Chondrocyte (in vitro differentiated cells): ENCODE results near the gene GPN2. TPM values are rescaled to one million over a fixed set of nuclear protein-coding genes. Genes with fewer than 3 reads are reported as not detected.

ENCODE experiments used
- DNase-seq: peaks from one replicate; pipeline ENCODE4 v3.0.0; 2021; ENCODE audit warnings: mixed read lengths, low spot score
- H3K27ac Mint-ChIP-seq: one replicate; pipeline ENCODE4 v1.8.0; 2021; ENCODE audit warnings: mild to moderate bottlenecking, moderate library complexity, mixed read lengths; ENCODE audit not compliant: unreplicated experiment
- H3K27me3 Mint-ChIP-seq: 2 replicates; pipeline ENCODE4 v1.8.0; 2021; ENCODE audit warnings: low read depth, mixed read lengths
- H3K36me3 Mint-ChIP-seq: 2 replicates; pipeline ENCODE4 v1.8.0; 2021; ENCODE audit warnings: low read depth, mixed read lengths
- H3K4me1 Mint-ChIP-seq: 2 replicates; pipeline ENCODE4 v1.8.0; 2021; ENCODE audit warnings: low read depth, mild to moderate bottlenecking, mixed read lengths
- H3K4me3 Mint-ChIP-seq: one replicate; pipeline ENCODE4 v1.8.0; 2021; ENCODE audit warnings: mild to moderate bottlenecking, moderate library complexity, mixed read lengths; ENCODE audit not compliant: unreplicated experiment
- H3K9me3 Mint-ChIP-seq: 2 replicates; pipeline ENCODE4 v1.8.0; 2021; ENCODE audit warnings: low read depth, mixed read lengths
- long read RNA-seq: library from polyadenylated mRNA; stranded (forward); transcript quantifications from one replicate; pipeline ENCODE4 v2.0.0, GENCODE V29; 2021
- total RNA-seq: library from RNA; stranded (reverse); gene quantifications from 3 replicates; pipeline ENCODE4 v1.2.1, GENCODE V29; 2021
- TF ChIP-seq, protein P1 (sequence below): fragments of 200-600 bp; sonication (generic); IDR thresholded peaks from 2 replicates; pipeline ENCODE4 v1.5.0; 2021; ENCODE audit warnings: antibody characterized with exemption, mild to moderate bottlenecking, moderate library complexity

Gene GPN2
- 19.8 to 22.0 TPM (median 21.7 TPM) in 3 replicates for total RNA-seq
- long read RNA-seq, full-length matches to known transcripts: 19 of 21 reads
- long read RNA-seq, partial matches to known transcripts: 1 of 21 reads
- long read RNA-seq, other reads (novel, unspliced or antisense): 1 of 21 reads

DNA sequence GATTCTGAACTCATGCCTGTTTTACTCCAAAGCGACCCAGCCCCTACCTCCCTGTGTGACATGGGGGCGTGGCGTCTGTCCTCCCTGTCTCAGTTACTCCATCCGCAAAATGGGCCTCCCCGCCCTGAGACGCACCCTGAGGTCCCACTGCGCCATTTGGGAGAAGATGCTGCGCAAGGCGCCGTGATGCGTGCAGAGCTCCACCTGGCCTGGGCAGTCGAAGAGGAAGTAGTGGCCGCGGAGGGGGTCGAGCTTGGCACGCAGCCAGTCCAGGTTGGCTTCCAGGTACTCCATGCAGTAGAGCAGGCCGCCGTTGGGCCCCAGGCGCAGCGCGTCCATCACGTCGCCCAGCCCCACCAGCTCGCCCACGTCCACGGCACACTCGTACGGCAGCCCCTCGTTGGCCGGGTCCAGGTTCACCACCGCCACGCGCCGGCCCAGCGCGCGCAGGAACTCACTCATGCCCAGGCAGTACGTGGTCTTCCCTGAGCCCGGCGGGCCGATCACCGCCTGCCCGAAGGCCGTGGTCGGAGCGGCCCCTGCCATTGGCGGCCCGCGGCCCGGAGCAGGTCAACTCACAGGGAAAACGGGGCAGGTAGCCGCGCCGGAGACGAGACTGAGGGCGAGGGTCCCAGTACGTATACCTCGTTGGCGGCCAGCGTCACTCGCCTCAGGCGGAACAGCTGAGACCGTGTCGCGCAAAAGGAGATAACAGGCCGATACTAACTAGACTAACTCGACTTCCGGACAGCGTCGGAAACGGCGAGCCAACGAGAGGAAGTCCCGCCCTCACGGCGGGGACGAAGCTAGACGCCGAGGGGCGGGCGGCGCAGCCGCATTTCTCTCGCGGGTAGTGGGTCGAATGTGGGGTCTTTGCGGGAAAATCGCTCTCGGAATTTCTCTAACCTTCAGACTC, at the start of gene GPN2:
Gene GPN2 (minus strand): TSS at position 733 of the 916 bp plus-strand sequence. CDS start 187 bp downstream, at position 546.
- H3K27ac Mint-ChIP-seq: peak within 1 kb of the TSS; percentile 93
- H3K27me3 Mint-ChIP-seq: no peaks in the 10 kb centered on the region
- TF ChIP-seq, protein P1, sequence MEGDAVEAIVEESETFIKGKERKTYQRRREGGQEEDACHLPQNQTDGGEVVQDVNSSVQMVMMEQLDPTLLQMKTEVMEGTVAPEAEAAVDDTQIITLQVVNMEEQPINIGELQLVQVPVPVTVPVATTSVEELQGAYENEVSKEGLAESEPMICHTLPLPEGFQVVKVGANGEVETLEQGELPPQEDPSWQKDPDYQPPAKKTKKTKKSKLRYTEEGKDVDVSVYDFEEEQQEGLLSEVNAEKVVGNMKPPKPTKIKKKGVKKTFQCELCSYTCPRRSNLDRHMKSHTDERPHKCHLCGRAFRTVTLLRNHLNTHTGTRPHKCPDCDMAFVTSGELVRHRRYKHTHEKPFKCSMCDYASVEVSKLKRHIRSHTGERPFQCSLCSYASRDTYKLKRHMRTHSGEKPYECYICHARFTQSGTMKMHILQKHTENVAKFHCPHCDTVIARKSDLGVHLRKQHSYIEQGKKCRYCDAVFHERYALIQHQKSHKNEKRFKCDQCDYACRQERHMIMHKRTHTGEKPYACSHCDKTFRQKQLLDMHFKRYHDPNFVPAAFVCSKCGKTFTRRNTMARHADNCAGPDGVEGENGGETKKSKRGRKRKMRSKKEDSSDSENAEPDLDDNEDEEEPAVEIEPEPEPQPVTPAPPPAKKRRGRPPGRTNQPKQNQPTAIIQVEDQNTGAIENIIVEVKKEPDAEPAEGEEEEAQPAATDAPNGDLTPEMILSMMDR: peak; percentile 12
- H3K36me3 Mint-ChIP-seq: peaks cover 40% of the 10 kb centered on the region
- no peaks in the 10 kb centered on the region for H3K9me3 Mint-ChIP-seq
- H3K4me3 Mint-ChIP-seq: peak within 1 kb of the TSS; percentile 85
- H3K4me1 Mint-ChIP-seq: peaks cover 29% of the 10 kb centered on the region
- DNase-seq: peak; percentile 93

DNA sequence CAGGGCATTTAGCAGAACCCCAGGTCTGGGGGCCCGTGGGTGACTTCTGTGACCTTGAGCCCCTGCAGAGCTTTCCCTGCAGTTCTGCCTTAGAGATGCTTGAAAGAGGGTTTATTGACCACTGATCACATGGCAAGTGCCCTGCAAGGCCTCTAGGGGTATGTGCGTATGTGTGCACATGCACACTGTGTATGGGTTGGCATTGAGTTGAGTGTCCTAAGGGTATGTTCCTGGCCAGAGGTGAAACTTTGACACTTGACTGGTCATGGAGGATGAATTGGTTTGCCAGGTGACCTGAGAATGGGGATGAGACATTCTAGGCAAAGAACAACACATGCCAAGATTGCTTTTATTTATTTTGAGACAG, 48.6 kb upstream of the GPN2 start:
- H3K4me3 Mint-ChIP-seq: no peak overlapping the region
- peaks cover 27% of the 10 kb centered on the region for H3K36me3 Mint-ChIP-seq
- H3K27ac Mint-ChIP-seq: peak overlapping the region; percentile 45
- DNase-seq: no peak
- TF ChIP-seq, protein P1: no peak
- H3K4me1 Mint-ChIP-seq: peaks cover 13% of the 10 kb centered on the region
- H3K9me3 Mint-ChIP-seq: no peaks in the 10 kb centered on the region
- no peaks in the 10 kb centered on the region for H3K27me3 Mint-ChIP-seq

DNA sequence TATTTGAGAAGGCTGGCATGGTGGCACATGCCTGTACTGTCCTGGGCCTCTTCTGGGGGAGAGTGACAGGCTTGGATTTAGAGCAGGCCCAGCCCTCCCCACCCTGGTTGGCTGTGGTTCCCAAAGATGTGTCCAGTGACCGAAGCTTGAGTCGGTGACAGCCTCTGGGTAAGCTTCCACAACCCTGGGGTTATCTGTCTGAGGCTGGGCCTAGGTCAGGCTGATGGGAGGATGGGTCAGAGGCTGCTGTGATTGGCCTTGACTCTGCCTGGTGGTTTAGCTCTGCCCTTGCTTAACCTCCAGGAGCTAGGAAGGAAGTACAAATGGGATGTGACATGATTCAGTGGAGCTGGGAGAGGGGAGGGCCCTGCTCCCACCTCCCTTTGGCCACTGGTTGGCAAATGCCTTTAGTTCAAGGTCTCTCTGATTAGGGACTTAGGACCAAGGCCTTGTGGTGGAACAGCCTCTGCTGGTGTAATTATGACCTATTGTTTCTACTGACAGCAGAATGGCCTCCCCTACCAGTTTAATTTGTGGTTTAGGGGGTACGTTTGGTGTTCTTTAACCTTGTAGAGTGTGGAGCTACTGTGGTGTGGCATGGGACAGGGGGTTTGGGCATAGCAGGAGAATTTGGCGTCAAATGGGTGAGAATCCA, 48.0 kb upstream of the GPN2 start:
- Mint-ChIP-seq H3K9me3 (no peaks in the 10 kb centered on the region), H3K36me3 (peaks cover 24% of the 10 kb centered on the region), H3K27ac (no peak overlapping the region), H3K4me3 (no peak overlapping the region), H3K27me3 (no peaks in the 10 kb centered on the region), H3K4me1 (peaks cover 13% of the 10 kb centered on the region)
- TF ChIP-seq, protein P1: no peak
- no peak for DNase-seq

DNA sequence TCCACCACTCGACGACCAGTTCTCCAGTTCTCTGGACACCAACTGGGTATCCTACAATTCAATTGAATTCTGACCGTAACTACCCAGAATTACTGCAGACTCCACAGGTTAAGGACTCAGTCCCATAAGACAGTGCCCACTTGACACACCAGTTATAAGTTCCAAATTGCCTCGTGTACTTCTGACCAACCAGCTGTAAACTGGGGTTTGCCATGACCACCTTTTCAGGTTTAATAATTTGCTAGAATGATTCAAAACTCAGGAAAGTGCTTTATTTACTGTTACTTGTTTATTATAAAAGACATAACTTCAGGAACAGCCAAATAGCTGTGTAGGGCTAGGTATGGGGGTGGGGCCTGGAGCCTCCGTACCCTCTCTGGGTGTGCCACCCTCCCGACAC, 46.7 kb upstream of the GPN2 start:
- Mint-ChIP-seq H3K4me3 (no peak overlapping the region), H3K27me3 (no peaks in the 10 kb centered on the region), H3K9me3 (no peaks in the 10 kb centered on the region), H3K4me1 (peaks cover 13% of the 10 kb centered on the region), H3K27ac (no peak overlapping the region), H3K36me3 (peaks cover 18% of the 10 kb centered on the region)
- TF ChIP-seq, protein P1: no peak
- DNase-seq: no peak

DNA sequence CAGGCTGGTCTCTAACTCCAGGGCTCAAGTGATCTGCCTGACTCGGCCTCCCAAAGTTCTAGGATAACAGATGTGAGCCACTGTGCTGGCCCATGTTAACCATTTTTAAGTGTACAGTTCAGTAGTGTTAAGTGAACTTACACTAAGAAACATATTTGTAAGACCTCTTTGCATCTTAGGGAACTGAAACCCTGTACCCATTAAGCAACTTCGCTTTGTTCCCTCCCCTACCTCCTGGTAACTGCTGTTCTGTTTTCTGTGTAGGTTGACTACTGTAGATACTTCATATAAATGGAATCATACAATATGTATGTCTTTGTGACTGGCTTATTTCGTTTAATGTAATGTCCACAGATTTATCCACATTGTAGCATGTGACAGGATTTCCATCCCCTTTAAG, 42.4 kb upstream of the GPN2 start:
- TF ChIP-seq, protein P1: no peak
- DNase-seq: no peak
- Mint-ChIP-seq H3K36me3 (peaks cover 20% of the 10 kb centered on the region), H3K4me3 (no peak overlapping the region), H3K27ac (no peak overlapping the region), H3K4me1 (no peaks in the 10 kb centered on the region), H3K27me3 (no peaks in the 10 kb centered on the region), H3K9me3 (no peaks in the 10 kb centered on the region)
